Retina (tissue), 1 donor: ENCODE measurements around the gene STAU1.
"Not testable (repeated sequence)": the region's sequence is repeated elsewhere in the genome, so short reads cannot be mapped to it uniquely, and the experiment has no call there.

Source experiments
- DNase-seq: peaks from one replicate; pipeline ENCODE4 v3.0.0-alpha.2; 2016

STAU1 gene

DNA sequence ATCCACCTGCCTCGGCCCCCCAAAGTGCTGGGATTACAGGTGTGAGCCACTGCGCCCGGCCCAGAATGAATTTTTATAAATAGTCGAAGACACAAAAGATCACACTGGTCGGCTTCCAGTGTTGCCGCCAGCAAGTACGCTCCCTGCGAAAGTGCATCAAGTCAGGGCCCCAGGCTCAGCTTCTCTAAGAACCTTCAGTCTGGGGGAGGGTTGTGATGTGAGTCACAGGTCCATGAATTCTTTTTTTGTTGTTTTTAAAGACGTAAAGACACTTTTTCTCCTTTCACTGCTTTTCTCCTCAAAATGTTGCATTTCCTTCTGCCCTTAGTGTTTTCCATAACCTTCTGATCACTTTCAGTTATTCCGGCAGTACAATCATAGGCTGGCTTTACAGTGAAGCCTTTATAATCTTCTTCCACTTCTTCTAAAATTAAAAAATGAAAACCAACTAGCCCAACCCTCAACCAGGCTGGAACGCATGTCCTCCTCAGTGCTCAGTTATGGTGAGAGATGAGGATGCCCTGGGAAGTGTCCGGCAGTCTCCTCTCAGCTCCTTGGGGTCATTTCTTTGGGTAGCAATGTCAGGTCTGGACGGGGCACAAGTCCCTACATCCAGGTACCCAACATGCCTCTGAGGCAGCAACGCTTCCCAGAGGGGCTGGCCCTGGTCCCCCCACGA is 75.4 kb downstream of the STAU1 start:
- no peak for DNase-seq

DNA sequence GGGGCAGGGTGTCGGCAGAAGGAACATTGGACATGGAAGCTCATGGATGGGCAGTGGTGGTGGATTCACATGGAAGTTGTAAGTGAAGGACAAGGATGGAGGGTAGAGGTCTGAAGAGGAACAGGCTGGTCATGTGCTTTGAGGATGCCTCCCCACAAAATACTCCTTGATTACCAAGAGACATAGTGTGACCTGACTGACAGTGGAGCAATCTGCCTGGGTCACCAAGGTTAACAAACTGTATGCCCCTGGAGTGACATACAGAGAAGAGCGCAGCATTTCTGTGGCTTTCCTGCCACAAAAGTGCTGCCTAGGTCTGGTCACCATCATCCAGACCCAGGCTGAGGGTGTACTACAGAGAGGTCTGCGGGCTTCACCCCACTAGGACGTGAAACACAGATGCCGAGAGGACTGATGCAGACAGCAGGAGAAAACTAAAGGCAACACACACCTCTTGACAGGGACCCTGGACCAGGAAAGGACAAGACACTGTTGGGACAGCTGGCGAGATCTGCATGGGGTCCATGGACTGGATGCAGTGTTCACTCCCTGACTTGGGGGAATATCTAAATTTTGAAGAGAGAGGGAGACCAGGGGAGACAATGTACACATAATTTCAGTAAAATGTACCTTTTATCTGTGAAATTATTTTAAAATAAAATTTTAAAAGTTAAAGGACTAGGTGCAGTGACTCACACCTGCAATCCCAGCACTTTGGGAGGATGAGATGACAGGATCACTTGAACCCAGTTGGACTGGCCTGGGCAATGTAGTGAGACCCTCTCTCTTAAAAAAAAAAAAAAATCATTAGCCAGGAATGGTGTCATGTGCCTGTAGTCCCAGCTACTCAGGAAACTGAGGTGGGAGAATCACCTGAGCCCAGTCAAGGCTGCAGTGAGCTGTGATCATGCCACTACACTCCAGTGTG is 77.1 kb downstream of the STAU1 start:
- DNase-seq, result no peak

DNA sequence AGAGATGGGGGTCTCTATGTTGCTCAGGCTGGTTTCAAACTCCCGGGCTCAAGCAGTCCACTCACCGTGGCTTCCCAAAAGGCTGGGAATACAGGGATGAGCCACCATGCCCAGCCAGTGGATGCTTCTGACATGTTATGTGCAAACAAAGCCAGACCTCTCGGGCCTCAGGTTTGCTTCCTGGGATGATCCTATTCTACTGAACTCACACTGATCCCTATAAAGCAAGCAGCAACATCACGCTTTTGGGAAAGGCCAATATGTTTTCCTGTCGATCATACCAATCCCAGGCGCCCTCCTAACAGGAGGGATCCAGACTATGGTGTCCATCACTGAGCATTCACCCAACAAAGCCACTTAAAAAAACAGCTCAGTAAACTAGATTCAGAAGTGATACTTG is 81.8 kb downstream of the STAU1 start:
- DNase-seq, result no peak

DNA sequence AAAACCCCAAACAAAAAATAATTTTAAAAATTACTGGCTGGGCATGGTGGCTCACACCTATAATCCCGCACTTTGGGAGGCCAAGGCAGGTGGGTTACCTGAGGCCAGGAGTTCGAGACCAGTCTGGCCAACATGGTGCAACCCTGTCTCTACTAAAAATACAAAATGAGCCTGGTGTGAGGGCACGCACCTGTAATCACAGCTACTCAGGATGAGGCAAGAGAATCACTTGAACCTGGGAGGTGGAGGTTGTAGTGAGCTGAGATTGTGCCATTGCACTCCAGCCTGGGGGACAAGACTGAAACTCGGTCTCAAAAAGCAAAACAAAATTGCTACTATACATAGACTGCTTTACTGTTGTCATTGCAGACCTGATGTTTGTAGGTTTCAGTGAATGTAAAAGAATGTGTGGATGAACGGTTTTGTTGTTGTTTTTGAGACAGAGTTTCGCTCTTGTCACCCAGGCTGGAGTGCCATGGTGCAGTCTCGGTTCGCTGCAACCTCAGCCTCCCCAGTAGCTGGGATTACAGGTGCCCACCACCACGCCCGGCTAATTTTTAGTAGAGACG is 83.1 kb downstream of the STAU1 start:
- not testable (repeated sequence) for DNase-seq

DNA sequence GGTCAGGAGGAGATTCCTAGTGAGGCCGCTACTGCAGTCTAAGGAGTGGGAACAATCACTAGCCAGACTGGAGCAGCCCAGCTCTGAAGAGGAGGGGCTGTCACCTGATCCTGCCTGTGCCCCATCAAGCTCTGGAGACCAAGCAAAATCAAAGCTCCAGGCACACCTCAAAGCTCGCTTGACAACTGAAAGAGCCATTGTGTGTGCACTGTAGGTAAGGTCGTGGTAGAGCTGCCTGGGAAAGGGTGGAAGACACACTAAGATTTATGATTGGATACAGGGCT is 83.8 kb downstream of the STAU1 start:
- no peak for DNase-seq

DNA sequence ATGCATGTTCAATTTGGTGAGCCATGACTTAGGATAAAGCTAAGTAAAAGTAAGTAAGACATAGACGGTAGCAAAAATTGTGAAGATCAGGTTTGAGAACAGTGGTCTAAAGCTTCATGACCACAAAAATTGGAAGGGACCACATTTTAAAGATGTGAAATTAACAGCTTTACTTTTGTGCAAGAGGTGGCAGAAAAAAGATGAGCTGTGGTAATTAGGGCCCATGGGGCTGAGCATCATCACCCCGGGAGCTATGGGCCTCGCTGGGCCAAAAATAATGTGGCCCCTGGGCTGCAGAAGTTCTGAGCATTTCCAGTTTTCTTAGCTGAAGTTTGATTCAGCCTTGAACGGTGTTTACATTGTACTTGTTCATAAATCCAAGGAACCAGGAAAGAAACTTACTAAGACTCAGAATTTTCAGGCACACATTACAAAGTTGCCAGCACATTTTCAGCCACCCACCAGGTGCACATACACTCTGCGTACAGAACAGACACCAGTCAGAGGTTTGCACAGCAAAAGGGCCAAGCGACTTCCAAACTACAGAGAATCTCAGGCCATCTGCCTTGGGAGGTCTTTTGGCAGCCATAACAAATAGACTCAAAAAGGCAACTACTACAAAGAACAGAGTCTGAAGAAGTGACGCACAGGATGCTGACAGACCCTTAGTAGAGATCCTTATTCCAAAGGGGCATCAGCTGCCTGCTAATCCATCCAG is 84.3 kb downstream of the STAU1 start:
- DNase-seq, result no peak

DNA sequence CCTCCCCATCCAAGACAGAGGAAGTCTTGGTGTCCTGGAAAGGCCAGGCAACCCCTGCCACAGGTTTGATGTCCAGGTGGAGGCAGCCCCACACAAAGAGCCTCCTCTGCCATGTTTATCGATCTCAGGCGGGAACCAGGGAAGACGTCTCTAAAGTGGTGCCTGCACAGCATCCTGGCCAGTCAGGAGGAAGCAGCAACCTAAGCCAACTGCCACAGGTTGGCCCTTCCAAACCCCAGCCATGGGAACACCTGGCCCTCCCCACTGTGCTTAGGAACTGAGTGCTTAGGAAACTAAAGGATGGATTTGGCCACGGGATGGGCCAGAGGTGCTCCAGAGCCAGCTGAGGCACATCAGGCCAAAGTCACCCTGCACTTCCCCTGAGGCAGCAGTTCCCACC is 85.1 kb downstream of the STAU1 start:
- DNase-seq, result no peak

DNA sequence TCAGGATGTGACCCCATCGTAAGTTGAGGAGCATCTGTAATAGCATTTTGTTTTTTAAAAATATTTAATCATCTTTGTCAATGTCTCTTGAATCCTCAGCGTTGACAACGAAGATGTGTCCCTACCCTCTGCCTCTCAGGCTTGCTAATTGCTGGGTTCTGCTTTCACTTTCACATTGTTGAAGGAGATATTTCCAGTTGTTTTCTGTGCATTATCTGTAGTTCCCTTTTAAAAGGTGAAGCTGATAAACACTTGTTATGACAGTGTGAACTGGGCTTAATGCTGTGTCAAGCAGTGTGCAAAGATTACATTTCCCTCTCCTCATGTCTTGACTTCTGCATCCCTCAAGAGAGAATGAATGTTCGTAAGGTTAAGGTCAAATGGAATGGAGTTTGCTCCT is 87.2 kb downstream of the STAU1 start:
- no peak for DNase-seq

DNA sequence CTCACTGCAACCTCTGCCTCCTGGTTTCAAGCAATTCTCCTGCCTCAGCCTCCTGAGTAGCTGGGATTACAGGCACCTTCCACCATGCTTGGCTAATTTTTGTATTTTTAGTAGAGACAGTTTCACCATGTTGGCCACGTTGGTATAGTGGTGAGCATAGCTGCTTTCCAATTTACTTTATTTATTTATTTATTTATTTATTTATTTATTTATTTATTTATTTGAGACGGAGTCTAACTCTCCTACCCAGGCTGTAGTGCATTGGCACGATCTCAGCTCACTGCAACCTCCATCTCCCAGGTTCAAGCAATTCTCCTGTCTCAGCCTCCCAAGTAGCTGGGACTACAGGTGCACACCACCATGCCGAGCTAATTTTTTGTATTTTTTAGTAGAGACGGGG is 87.8 kb downstream of the STAU1 start:
- not testable (repeated sequence) for DNase-seq

DNA sequence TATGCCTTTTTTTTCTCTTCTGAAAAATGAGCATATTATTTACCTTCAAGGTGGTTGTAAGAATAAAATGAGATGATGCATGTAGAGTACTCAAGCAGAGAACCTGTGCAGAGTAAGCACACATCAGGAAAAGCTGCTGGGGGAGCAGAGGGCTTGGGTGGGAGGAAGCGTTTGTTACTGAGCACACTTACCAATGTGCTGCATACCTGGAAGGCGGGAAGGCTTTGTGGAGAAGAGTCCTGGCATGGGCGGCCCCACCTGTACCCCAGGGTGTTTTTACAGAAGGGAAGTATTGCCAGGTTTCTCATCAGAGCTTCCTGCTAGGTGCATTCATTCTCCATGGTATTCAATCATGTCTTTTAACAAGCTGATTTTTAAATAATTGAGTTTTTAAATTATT is 89.1 kb downstream of the STAU1 start:
- no peak for DNase-seq

DNA sequence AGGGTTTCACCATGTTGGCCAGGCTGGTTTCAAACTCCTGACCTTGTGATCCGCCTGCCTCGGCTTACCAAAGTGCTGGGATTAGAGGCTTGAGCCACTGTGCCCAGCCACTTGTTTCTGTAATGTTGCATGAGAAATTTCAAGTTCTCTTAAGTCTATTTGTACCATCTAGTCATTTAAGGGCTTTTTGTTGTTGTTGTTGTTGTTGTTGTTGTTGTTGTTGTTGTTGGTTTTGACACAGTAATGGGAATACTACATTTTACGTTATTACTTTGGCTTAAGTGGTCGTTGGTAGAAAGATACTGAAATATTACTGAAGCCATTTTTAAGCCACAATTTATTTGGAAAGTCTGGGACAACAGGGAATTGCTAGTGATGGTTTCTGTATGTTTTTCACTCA is 90.0 kb downstream of the STAU1 start:
- no peak for DNase-seq

DNA sequence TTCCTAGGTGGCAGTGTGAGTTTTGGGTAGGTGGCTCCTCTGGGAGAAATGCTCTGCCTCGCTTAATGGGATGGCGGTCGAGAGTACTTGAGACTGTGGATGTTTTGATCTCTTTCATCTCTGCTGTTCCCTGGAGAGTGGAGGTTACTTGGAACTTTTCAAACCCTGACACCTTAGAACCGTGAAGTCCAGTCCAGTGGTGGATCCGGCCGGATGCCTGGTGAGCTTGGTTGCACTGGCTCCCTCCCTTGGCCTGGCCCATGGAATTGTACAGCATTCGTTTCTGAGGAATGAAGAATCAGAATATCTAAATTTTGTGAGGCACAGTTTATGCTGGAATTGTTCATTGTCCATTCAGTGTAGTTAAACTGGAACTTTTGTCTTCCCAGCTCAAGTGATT is 91.0 kb downstream of the STAU1 start:
- no peak for DNase-seq

DNA sequence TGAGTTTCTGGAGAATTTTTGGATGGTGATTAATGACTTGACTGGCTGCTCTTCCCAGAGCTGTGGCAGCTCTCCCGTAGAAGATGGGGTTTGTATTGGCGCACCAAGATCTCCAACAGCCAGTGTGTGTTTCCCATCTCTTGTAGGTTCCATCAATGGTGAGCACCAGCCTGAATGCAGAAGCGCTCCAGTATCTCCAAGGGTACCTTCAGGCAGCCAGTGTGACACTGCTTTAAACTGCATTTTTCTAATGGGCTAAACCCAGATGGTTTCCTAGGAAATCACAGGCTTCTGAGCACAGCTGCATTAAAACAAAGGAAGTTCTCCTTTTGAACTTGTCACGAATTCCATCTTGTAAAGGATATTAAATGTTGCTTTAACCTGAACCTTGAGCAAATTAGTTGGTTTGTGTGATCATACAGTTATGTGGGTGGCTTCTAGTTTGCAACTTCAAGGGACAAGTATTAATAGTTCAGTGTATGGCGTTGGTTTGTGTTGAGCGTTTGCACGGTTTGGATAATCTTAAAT is 91.9 kb downstream of the STAU1 start:
- DNase-seq, result no peak

DNA sequence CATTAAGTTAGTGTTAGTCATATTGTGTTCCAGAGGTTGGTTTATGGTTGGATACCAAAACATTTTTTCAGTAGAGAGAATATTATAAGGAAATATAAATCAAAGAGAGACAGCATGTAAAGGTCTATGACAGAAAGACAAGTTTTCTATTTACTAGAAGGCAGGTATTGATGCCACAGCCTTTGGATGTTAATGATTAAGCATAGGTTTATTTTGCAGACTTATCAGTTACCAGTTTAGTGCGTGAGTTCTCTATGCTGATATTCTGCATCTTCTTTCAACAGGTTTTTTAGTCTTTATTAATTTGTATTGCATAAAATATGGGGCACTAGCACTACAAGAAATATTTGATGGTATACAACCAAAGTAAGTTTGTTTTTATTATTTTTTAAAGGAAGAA is 96.4 kb downstream of the STAU1 start:
- DNase-seq, result no peak

DNA sequence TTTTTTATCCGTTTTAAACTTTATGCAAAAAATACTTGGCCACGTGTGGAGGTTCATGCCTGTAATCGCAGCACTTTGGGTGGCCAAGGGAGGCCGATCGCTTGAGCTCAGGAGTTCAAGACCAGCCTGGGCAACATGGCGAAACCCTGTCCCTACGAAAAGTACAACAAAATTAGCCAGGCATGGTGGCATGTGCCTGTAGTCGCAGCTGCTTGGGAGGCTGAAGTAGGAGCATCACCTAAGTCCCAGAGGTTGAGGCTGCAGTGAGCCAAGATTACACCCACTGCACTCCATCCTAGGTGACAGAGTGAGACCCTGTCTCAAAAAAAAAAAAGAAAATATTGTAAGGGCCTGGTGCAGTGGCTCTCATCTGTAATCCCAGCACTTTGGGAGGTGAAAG is 97.0 kb downstream of the STAU1 start:
- no peak for DNase-seq

DNA sequence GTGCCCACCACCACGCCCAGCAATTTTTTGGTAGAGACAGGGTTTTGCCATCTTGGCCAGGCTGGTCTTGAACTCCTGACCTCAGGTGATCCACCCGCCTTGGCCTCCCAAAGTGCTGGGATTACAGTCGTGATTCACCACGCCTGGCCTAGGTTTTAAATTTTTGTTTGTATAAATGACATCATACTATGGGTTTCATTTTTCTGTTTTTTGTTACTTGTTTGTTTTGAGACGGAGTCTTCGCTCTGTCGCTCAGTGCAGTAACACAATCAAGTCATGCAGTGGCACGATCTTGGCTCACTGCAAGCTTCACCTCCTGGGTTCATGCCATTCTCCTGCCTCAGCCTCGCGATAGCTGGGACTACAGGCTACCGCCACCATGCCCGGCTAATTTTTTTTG is 105.8 kb downstream of the STAU1 start:
- not testable (repeated sequence) for DNase-seq

DNA sequence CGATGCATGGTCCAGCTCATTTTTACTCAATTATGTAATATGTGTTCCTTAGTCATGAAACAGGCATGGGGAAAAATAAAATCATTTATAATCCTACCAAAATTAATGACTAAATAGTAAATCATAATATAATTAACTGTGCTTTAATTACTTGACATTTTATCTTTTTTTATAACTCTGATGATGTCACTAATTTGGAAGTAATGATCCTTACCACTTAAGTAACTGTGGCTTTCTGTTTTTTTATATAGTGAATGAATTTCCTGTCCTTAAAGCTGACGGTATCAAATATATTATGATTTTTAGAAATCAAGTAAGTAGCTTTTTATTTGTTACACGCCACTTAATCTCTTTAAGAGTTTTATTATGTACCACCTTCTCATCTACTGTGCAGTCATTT is 109.8 kb downstream of the STAU1 start:
- no peak for DNase-seq

DNA sequence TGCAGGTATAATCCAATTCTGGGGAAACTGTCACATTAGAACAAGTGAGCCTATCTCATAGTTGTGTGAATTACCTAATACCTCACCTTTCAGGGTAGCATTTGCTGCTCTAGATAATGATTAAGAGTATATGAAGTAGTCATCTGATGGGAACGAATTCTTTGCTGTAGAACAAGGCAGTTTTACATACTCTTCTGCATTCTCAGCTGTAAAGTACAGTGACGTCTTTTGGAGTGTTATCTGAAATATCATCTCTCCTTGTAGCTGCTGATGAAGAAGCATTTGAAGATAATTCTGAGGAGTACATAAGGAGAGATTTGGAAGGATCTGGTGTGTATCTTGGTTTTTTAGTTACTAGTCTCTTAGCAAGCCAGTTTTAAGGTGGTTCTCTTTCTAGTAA is 113.6 kb downstream of the STAU1 start:
- no peak for DNase-seq
